Left forelimb (tissue), 1 donor: ENCODE measurements around the gene ACSM2B.
"Not testable (repeated sequence)": the region's sequence is repeated elsewhere in the genome, so short reads cannot be mapped to it uniquely, and the experiment has no call there.

ENCODE experiments used
- DNase-seq: peaks from one replicate; pipeline ENCODE4 v3.0.0-alpha.2; 2018; ENCODE audit warnings: low spot score

The ACSM2B gene, protein sequence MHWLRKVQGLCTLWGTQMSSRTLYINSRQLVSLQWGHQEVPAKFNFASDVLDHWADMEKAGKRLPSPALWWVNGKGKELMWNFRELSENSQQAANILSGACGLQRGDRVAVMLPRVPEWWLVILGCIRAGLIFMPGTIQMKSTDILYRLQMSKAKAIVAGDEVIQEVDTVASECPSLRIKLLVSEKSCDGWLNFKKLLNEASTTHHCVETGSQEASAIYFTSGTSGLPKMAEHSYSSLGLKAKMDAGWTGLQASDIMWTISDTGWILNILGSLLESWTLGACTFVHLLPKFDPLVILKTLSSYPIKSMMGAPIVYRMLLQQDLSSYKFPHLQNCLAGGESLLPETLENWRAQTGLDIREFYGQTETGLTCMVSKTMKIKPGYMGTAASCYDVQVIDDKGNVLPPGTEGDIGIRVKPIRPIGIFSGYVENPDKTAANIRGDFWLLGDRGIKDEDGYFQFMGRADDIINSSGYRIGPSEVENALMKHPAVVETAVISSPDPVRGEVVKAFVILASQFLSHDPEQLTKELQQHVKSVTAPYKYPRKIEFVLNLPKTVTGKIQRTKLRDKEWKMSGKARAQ

DNA sequence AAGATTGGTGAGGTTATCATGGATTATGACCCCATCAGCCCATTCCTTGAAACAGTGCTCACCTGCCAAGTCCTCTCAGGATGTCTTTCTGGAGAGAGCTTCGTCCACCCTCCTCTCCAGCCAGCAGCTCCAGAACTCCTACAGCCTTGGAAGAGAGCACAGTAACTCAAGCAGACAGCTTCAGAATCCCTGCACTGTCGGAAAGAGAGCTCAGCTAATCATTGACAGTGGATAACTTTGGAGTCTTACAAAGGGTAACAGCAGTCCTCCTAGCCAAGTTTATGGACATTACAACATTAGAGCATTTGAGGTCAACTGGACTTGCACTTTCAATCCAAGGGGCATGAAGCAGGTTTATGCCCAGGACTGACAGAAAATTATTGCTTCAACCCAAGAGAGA, at the start of gene ACSM2B:
TSS of gene ACSM2B (minus strand) at position 223 of the 400 bp plus-strand sequence. CDS start 11,522 bp downstream, outside the sequence.
- not testable (repeated sequence) for DNase-seq

GRCh38 chr16:20624882-20625807, 49.0 kb upstream of the ACSM2B start:
- DNase-seq = no peak

- no peak for DNase-seq
Measured at GRCh38 chr16:20624205-20624604, 48.0 kb upstream of the ACSM2B start.

- no peak for DNase-seq
Measured at GRCh38 chr16:20622498-20622870, 46.3 kb upstream of the ACSM2B start.

DNA sequence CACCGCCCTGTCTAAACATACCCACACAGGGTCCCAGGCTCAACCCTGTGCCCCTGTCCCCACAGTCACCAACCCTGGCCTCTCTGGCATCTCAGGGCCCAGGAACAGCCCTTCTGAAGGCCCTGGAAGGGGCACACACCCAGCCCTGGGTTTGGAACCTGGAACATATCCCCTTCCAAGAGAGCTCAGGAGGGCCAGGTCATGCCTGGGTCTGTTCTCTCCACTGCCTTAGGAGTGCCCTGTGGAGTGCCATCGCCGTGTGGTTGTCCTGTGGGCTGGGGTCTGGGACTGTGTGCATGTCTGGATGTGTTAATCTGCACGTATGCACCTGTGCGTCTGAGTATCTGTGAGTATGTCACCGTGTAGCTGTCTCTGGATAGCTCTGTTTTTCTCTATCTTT, 45.2 kb upstream of the ACSM2B start:
- no peak for DNase-seq

DNA sequence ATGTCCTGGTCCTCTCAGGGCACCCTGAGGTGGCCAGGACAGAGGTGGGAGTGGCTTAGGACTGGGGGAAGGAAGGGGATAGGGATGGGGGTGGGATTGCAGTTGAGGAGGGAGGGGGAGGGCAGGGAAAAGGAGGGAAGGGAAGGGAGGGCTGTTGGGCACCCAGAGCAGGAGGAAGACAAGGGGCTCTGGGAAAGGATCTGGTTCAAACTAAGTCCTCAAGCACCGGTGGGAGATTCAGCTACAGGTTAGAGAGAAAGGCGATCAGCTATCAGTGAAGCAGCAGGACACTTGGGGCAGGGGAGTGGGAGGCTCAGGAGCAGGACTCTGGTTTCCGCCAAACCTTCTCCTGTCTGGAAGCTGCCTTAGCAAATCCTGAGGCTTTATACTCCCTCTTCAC, 44.6 kb upstream of the ACSM2B start:
- DNase-seq = no peak

GRCh38 chr16:20620003-20620402, 43.8 kb upstream of the ACSM2B start:
- no peak for DNase-seq

- DNase-seq = no peak
Measured at GRCh38 chr16:20617271-20617670, 41.1 kb upstream of the ACSM2B start.

DNA sequence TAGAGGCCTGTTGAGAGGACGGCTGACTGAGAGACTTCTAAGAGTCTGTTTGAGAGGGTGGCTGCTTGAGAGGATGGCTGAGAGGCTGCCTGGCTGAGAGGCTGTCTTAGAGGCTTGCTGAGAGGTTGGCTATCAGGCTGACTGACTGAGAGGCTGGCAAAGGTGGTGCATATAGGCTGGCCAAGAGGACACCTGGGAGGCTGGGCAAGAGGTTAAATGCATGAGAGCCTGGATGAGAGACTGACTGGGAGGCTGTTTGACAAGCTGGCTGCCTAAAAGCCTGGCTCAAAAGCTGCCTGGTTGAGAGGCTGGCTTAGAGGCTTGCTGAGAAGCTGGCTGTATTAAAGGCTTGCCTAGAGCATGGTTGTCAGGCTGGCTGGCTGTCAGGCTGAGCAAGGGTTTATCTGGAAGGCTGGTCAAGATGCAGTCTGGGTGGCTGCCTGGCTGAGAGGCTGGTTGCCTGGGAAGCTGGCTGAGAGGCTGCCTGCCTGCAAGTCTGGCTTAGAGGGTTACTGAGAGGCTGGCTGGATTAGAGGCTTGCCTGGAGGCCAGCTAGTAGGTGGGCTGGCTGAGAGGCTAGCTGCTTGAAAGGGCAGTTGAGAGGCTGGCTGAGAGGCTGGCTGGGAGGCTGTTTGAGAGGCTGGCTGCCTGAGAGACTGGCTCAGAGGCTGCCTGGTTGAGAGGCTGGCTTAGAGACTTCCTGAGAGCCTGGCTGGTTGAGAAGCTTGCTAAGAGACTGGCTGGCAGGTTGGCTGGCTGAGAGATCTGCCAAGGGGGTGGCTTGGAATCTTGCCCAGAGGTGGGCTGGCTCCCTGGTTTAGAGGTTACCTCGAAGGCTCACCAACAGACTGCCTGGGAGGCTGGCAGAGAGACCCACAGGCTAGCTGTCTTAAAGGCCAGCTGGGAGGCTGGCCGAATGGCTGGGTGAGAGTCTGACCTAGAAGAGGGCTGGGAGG, 38.3 kb upstream of the ACSM2B start:
- no peak for DNase-seq

DNA sequence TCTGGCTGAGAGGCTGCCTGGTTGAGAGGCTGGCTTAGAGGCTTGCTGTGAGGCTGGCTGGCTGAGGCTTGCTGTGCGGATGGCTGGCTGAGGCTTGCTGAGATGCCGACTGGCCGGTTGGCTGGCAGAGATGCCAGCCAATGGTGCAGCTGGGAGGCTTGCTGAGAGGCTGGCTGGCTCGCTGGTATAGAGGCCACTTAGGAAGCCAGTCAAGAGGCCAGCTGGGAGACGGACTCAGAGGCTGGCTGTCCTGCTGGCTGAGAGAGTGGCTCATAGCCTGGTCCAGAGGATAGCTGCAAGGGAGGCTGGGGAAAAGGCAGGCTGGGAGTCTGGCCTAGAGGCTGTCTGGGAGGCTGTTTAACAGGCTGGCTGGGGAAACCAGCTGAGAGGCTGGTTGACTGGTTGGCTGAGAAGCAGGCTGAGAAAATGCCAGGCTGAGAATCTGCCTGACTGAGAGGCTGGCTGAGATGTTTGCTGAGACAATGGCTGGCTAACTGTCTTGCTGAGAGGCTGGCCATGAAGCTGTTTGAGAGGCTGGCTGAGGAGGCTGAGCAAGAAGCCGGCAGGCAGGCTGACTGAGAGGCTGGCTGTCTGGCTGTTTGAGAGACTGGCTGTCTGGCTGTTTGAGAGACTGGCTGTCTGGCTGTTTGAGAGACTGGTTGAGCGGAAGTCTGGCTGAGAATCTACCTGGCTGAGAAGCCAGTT, 37.5 kb upstream of the ACSM2B start:
- no peak for DNase-seq

DNA sequence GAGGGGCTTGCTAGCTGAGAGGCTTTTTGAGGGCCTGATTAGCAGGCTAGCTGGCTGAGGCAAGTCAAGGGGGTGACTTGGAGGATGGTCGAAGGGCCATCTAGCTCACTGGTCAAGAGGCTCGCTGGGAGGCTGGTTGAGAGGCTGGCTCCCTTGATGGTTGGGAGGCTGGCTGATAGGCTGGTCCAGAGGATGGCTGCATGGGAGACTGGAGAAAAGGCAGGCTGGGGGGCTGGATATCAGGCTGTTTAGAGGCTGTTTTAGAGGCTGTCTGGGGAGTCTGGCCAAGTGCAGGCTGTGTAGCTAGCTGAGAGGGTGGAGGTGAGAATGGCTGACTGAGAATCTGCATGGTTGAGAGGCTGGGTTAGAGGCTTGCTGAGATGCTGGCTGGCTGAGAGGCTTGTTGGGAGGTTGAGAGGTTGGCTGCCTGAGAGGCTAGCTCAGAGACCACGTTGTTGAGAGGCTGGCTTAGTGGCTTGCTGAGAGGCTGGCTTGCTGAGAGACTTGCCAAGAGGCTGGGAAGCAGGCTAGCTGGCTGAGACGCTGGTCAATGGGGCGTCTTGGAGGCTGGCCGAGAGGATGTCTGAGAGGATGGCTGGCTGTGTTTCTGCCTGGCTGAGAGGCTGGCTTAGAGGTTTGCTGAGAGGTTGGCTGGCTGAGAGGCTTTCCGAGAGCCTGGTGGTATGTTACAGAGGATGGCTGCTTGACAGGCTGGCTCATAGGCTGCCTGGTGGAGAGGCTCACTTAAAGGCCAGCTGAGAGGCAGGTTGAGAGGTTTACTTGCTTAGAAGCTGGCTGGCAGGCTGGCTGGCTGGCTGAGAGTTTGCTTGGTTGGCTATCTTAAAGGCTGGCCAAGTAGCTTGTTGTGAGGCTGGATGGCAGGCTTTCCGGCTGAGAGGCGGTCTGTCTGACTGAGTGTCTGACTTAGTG, 36.6 kb upstream of the ACSM2B start:
- no peak for DNase-seq

- DNase-seq = no peak
Measured at GRCh38 chr16:20611975-20612481, 35.9 kb upstream of the ACSM2B start.

GRCh38 chr16:20611350-20611902, 35.3 kb upstream of the ACSM2B start:
- DNase-seq = no peak

GRCh38 chr16:20610892-20611349, 34.8 kb upstream of the ACSM2B start:
- no peak for DNase-seq

GRCh38 chr16:20610211-20610891, 34.2 kb upstream of the ACSM2B start:
- no peak for DNase-seq

DNA sequence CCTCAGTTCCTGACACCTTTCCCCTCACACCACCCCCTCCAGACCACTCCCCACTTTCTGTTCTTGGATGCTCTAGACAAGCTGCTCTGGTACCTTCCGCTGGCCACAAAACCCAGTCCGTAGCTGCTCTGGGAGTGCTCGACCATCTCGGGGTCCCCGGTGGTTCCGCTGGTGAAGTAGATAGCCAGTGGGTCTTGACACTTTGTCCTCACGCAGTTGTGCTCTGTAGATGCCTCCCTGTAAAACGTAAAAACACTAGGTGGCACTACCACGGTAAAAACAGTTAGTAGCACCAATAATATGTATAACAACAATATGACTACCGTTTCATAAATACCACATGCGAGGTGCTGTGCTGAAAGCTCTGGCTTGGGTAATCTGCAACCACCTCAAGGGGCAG, 26.0 kb upstream of the ACSM2B start:
- DNase-seq = not testable (repeated sequence)

- DNase-seq = not testable (repeated sequence)
Measured at GRCh38 chr16:20599475-20599874, 23.3 kb upstream of the ACSM2B start.

DNA sequence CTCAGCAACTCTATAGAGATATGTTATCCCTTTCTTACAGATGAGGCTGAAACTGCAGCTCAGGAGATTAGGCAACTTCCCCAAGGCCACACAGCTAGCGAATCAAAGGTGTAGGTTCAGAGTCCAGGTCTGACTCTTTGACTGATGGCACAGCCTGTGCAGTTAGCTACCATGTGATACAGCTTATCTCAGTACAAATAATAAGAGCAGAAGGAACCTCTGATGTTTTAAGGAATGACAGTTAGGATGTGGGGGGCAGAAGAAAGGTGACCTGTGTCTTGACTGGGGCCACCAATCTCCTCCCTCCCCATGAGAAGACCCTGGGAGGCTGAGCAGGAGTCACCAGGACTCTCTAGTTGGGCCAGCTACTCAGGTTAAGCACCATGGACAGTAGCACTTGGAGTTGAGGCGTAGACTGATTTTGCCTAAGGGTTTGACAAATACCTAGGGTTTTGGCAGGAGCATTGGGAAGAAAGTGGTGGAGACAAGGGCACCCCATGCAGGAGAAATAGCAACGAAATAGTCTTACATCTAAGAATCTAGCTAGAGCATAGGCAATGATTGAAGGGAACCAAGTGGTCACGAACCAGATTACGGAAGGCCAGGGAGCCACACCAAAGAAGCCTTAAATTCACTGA, 22.8 kb upstream of the ACSM2B start:
- DNase-seq = no peak
